IPS DF 4.7 (cell line): ENCODE results near the gene IL13.
"Not testable (repeated sequence)": the region's sequence is repeated elsewhere in the genome, so short reads cannot be mapped to it uniquely, and the experiment has no call there.

Source experiments
- DNase-seq: peaks from one replicate; pipeline ENCODE4 v3.0.0-alpha.2; 2013; ENCODE audit warnings: low spot score; ENCODE audit errors: extremely low read depth

The IL13 gene

GRCh38 chr5:132657676-132658380 lies at the start of gene IL13:
TSS of gene IL13 (plus strand) at chr5:132658173. CDS start at chr5:132658187, 14 bp downstream.
- DNase-seq: no peak

DNA sequence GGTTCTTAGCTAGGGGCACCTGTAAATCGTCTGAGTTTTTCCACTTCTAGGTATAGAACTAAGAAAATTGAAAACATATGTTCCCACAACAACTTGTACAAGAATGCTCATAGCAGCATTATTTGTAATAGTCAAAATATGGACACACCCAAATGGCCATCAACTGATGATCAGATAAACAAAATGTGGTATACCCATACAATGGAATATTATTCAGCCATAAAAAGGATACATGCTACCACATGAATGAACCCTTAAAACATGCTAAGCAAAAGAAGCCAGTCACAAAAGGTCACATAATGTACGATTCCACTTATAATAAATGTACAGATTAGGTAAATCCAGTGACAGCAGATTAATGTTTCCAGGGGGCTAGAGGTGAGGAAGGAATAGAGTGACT lies 46.0 kb upstream of the IL13 start:
- no peak for DNase-seq

DNA sequence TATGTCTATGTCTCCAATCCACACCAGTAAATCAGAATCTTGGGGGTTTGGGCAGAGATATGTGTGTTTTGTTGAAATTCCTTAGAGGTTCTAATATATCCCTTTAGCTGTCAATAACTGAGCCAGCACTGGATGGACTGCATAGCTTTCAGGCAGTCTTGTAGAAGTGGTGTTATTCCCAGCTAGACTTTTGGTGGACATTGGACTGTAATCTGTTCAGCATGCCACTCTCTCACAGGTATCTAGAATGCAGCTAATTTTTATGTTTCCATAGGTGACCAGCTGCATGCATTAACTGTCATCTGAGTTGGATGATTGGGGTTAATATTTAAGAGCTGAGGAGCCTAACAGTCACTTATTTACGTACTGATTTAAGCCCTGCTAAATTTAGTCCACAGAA lies 45.1 kb upstream of the IL13 start:
- DNase-seq: no peak

DNA sequence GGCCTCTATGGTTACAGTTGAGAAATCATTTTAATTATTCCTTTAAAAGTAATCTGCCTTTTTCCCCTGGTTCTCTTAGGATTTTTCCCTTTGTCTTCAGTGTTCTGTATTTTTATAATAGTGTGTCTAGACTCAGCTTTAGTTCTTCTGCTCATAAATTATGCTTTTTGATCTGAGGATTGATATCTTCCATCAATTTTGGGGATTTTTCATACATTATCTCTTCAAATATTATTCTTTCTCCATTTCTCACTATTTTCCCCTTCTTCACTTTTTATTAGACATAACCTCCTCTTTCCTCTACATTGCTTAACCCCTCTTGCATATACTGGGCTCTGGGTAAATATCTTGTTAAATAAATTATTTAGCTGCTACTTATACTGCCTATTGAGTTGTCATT lies 36.3 kb upstream of the IL13 start:
- no peak for DNase-seq

- DNase-seq: no peak
Measured at GRCh38 chr5:132622608-132623007, 35.4 kb upstream of the IL13 start.

DNA sequence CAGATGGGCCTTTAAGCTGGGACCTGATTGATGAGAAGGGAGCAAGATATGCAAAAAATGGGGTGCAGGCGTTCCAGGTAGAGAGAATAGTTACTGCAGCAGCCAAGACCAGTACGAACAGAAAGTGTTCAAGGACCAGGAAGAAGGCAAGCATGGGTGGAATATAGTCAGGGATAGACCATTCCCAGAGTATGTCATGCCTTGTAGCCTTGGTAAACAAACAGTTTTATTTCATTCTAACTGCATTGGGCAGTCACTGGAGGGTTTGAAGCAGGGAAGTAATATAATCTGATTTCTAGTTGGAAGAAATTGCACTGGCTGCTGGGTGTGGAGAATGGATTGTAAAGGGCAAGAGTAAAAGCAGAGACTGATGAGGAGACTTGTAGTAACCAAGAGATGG lies 30.5 kb upstream of the IL13 start:
- DNase-seq: no peak

DNA sequence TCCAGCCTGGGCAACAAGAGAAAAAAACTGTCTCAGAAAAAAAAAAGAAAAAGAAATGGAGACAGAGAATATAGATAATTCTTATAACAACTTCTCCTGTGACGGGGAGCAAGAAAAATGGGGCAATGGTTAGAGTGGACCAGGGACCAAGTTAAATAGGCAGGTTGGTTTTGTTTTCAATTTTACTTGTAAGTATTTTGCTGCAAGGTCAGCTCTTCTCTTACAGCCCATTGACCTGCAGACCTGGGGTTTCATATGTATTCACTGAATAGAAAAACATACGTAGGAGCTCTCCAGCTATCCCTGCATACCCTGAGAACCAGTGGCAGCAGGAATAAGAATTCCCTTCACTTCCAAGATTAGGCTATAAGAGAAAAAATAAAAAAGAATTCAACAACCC lies 29.2 kb upstream of the IL13 start:
- DNase-seq: no peak

DNA sequence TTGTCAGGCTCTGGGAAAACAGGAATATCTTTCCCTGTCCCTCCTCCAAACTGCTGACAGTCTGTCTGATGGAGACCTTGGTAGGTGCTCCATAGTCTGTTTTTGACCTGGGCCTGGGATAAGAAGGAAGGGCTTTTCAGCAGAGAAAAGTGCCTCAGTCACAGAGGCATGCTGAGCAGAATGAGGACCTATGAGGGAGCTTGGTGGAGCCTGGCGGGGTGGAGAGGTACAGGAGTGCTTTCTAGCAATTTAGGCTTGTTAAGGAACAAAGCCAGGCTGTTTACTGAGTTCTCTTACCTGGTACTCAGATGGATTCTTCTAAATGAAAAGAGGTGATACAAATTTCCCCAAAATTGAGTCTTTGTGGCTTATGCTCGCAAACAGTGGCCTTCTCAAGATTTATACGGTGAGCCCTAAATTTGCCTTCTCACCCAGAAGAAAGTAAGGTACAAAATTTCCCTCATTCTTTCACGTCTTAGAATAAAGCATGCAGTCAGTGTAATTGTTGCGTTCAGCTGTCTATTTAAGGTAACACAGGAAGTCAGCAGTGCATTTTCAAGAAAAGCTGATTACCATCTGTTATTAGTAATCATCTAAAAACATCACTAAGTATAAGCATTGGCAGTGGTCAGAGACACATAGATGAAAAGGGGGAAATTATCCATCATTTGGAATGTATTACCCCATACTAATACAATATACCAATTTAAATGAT lies 28.6 kb upstream of the IL13 start:
- no peak for DNase-seq

- DNase-seq: not testable (repeated sequence)
Measured at GRCh38 chr5:132633587-132633986, 24.4 kb upstream of the IL13 start.

DNA sequence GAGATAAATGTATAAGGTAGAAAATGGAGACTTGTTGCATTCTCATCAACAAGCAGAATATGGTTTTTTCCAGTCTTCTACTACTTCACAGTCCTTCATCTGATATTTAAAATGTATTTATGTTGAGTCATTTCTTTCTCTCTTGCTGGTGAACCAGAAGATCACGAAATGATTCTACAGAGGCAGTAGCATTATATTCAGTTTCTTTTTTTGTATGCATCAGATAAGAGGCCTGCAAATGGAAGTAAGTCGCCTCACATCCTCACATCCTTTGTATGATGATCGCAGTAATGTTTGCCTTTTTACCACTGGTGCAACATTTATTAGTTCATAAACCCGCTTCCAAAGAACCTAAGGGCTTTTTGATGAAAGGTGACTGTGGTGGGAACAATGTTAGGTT lies 22.1 kb upstream of the IL13 start:
- DNase-seq: no peak

GRCh38 chr5:132637241-132637640 lies 20.7 kb upstream of the IL13 start:
- DNase-seq: no peak

DNA sequence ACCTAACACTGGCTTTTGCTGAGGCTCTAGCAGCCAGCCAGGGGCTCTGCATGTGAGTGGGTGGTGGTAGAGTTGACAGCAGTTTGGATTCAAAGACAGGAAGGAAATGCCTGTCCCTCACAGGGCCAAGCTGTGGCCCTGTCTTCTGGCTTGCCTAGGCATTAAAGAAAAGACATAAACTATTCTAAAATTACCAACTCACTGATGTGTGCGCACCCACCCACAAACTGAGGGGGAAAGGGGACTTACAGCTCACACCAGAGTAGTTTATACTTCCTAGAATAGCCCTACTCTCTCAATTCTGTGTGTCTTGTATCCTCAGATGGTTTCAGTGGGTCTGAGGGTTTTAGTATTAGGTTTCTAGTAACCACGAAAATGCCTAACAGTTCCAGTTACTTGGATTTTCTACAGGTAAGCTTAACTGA lies 18.3 kb upstream of the IL13 start:
- no peak for DNase-seq

- no peak for DNase-seq
Measured at GRCh38 chr5:132640613-132641012, 17.4 kb upstream of the IL13 start.

DNA sequence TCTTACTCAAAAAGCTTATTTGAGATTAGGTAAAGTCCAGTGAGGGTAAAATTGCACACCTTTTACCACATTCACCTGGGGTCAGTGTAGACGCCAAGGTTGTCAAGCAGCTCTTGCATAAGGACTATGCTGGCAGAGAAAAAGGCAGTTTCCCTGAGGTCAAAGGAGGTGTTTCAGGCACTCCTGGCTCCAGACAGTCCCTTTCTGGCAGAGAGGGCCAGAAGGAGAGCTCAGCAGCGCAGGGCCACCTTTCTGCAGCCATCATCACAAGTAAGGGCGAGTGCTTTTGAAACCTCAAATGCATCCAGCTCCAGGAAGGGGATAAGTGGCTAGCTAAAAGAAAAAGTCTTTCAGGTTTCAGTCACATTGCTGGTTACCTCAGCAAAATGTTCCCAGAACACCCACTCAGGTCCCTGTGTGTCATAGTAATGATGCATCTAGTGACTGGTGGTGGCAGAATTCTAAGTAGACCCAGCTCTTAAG lies 16.7 kb upstream of the IL13 start:
- no peak for DNase-seq

DNA sequence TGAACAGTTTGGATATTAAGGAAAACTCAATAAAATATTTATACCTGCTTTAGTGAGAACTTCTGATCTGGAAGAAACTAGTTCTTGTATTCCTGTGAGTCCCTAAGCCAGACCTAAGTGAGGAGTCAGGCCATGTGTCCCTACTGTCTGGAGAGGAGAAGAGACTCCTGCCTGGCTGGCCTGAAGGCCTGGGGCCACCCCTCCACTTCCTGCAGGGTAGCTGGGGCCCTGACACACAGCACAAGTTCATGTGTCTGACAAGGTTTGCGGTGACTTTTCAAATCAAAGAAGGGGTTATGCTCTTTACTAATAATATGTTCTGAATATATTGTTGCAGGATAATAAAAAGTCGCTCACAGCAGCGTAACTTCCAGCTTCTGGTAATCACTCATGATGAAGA lies 16.1 kb upstream of the IL13 start:
- no peak for DNase-seq

DNA sequence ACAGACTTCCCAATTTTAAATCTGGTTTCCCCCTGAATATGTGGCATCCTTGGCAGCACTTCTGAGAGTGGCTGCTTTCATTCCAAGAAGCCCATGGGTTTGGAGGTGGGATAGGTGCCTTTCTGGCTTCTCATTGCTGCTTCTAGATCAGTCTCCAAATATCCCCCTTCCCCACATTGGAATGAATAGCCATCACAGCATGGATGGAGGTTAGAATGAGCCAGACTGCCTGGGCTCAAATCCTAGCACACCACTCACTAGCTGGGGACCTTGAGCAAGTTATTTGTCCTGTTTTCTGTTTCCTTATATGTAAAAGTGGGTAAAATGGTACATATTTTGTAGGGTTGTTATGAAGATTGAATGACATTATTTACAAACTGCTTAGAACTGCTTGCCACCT lies 13.8 kb upstream of the IL13 start:
- no peak for DNase-seq

DNA sequence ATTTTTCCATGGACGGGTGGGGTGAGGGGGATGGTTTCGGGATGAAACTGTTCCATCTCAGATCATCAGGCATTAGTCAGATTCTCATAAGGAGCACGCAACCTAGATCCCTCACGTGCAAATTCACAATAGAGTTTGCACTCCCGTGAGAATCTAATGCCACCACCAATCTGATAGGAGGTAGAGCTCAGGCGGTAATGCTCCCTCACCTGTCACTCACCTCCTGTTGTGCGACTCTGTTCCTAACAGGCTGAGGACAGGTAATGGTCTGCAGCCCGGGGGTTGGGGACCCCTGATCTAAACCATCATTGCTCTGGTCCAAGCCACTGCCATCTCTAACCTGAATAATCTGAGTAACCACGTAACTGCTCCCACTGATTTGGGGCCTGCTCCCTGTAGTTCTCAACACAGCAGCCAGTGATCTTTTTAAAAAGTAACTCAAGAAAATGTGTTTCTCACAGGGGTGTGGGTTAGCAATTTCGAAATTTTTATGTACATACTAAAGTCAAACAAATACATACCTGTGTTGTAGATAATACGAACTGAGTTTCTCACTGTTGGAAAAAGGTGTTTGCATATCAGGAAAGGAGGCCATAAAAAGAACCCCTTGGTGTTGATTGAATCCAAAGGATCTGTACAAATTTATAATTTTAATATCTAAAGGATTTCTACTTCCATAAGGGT lies 11.2 kb upstream of the IL13 start:
- no peak for DNase-seq

GRCh38 chr5:132647473-132647872 lies 10.5 kb upstream of the IL13 start:
- DNase-seq: no peak

DNA sequence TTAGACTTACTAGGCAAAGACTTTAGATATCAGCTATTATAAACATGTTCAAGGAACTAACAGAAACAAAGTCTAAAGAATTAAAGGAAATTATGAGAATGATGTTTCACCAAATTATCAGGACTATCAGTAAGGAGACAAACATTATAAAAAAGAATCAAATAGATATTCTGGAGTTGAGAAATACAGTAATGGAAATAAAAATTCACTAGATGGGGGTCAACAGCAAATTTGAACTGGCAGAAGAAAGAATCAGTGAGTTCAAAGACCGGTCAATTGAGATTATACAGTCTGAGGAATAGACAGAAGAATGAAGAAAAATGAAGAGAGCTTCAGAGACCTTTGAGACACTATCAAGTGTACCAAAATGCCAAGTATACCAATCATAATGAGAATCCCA lies 9.6 kb upstream of the IL13 start:
- DNase-seq: no peak

- DNase-seq: no peak
Measured at GRCh38 chr5:132651838-132652469, 6.0 kb upstream of the IL13 start.

DNA sequence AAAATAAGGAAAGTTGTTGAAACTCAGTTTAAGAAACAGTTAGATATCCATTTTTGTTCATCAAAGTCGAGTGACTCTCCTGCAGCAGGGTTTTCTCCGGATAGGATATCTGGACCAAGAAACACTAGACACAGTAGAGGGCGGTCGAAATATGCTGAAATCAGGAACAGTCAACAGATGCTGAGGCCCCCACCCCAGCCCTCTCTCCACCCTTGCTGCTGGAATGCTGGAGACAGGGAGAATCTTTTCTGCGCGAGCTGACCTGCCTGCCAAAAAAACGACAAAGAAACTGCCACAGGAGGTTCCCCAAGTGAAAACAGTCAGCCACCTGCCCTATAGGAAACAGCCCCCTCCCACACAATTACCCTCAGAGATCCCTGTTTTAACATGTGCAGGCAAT lies 4.3 kb upstream of the IL13 start:
- no peak for DNase-seq
